HepG2 (cell line): ENCODE results near the gene DMPK. TPM values are rescaled to one million over a fixed set of nuclear protein-coding genes. Genes with fewer than 3 reads are reported as not detected.

ENCODE experiments used
- BRF2 ChIP-seq: sonication (generic); formaldehyde crosslinking; IDR thresholded peaks from 2 replicates; pipeline ENCODE4 v1.8.1; 2022; ENCODE audit warnings: mild to moderate bottlenecking, missing genetic modification reagents
- CREBL2 ChIP-seq: sonication (generic); formaldehyde crosslinking; IDR thresholded peaks from 2 replicates; pipeline ENCODE4 v1.8.1; 2023; ENCODE audit warnings: missing genetic modification reagents, mild to moderate bottlenecking, borderline replicate concordance
- FIP1L1 ChIP-seq: fragments of 200-400 bp; formaldehyde crosslinking; IDR thresholded peaks from 2 replicates; pipeline ENCODE4 v1.6.1; 2018; ENCODE audit warnings: low read depth, mild to moderate bottlenecking, low read length, moderate library complexity, borderline replicate concordance; ENCODE audit not compliant: insufficient read depth
- MEF2D ChIP-seq: sonication (generic); formaldehyde crosslinking; IDR thresholded peaks from 2 replicates; pipeline ENCODE4 v1.5.1; 2020; ENCODE audit warnings: mild to moderate bottlenecking, missing genetic modification reagents
- MTA3 ChIP-seq: sonication (generic); formaldehyde crosslinking; IDR thresholded peaks from 2 replicates; pipeline ENCODE4 v1.4.0; 2020; ENCODE audit warnings: missing genetic modification reagents
- SAP130 ChIP-seq: IDR thresholded peaks from 2 replicates; pipeline ENCODE4 v1.6.1; 2016; ENCODE audit warnings: low read depth
- ZNF280B ChIP-seq: sonication (generic); formaldehyde crosslinking; IDR thresholded peaks from 2 replicates; pipeline ENCODE4 v1.5.0; 2020; ENCODE audit warnings: missing genetic modification reagents, mild to moderate bottlenecking, borderline replicate concordance
- ZNF432 ChIP-seq: sonication (generic); formaldehyde crosslinking; IDR thresholded peaks from 2 replicates; pipeline ENCODE4 v1.5.0; 2020; ENCODE audit warnings: missing genetic modification reagents, mild to moderate bottlenecking, borderline replicate concordance
- ZNF546 ChIP-seq: sonication (generic); formaldehyde crosslinking; conservative IDR thresholded peaks from 2 replicates; pipeline ENCODE4 v1.8.1; 2023; ENCODE audit warnings: mild to moderate bottlenecking, missing genetic modification reagents
- ZNF768 ChIP-seq: sonication (generic); formaldehyde crosslinking; IDR thresholded peaks from 2 replicates; pipeline ENCODE4 v1.4.0; 2020; ENCODE audit warnings: missing genetic modification reagents
- ZNF784 ChIP-seq: sonication (generic); formaldehyde crosslinking; IDR thresholded peaks from 2 replicates; pipeline ENCODE4 v1.5.1; 2020; ENCODE audit warnings: missing genetic modification reagents, mild to moderate bottlenecking, borderline replicate concordance
- ZSCAN29 ChIP-seq: sonication (generic); formaldehyde crosslinking; conservative IDR thresholded peaks from 2 replicates; pipeline ENCODE4 v1.4.0; 2020; ENCODE audit warnings: mild to moderate bottlenecking, missing genetic modification reagents
- polyA plus RNA-seq, 8 experiments: library from polyadenylated mRNA; depleted of rRNA in 3 of 8; stranded (reverse) in 7 of 8; unstranded in 1 of 8; fragments of >200 nt; fragmentation: Illumina TruSeq in 4 of 8; extraction: Trizol in 4 of 8; gene quantifications; 2 replicates each; pipeline versions ENCODE4 v1.2.1 to v1.2.3, GENCODE V29; 2011 to 2016; ENCODE audit warnings: low read depth in 4 of 8, missing spikeins in 1 of 8, mixed read lengths in 1 of 8; ENCODE audit not compliant: insufficient read depth in 1 of 8
- total RNA-seq, 5 experiments: library from RNA; depleted of rRNA; stranded (reverse); fragments of >200 nt; fragmentation: Illumina TruSeq; extraction: Trizol; gene quantifications; 2 replicates each; pipeline ENCODE4 v1.2.3, GENCODE V29; 2016; ENCODE audit warnings: low read depth in 1 of 5
- TF ChIP-seq, protein P1 (sequence below): sonication (generic); formaldehyde crosslinking; IDR thresholded peaks from 2 replicates; pipeline ENCODE4 v1.9.0; 2021; ENCODE audit warnings: mild to moderate bottlenecking, missing genetic modification reagents
- TF ChIP-seq, protein P2 (sequence below): sonication (generic); formaldehyde crosslinking; IDR thresholded peaks from 2 replicates; pipeline ENCODE4 v1.5.1; 2020; ENCODE audit warnings: missing genetic modification reagents, mild to moderate bottlenecking, borderline replicate concordance

The DMPK gene
- total and polyA plus RNA-seq, 2 of the 13 experiments (the other 11 are each of a cell fraction or from before 2014, with no cell fraction given) = 5.3 to 8.8 TPM

GRCh38 chr19:45770192-45771101 lies 11.8 kb downstream of the DMPK start (continued):
- TF ChIP-seq, protein P1, sequence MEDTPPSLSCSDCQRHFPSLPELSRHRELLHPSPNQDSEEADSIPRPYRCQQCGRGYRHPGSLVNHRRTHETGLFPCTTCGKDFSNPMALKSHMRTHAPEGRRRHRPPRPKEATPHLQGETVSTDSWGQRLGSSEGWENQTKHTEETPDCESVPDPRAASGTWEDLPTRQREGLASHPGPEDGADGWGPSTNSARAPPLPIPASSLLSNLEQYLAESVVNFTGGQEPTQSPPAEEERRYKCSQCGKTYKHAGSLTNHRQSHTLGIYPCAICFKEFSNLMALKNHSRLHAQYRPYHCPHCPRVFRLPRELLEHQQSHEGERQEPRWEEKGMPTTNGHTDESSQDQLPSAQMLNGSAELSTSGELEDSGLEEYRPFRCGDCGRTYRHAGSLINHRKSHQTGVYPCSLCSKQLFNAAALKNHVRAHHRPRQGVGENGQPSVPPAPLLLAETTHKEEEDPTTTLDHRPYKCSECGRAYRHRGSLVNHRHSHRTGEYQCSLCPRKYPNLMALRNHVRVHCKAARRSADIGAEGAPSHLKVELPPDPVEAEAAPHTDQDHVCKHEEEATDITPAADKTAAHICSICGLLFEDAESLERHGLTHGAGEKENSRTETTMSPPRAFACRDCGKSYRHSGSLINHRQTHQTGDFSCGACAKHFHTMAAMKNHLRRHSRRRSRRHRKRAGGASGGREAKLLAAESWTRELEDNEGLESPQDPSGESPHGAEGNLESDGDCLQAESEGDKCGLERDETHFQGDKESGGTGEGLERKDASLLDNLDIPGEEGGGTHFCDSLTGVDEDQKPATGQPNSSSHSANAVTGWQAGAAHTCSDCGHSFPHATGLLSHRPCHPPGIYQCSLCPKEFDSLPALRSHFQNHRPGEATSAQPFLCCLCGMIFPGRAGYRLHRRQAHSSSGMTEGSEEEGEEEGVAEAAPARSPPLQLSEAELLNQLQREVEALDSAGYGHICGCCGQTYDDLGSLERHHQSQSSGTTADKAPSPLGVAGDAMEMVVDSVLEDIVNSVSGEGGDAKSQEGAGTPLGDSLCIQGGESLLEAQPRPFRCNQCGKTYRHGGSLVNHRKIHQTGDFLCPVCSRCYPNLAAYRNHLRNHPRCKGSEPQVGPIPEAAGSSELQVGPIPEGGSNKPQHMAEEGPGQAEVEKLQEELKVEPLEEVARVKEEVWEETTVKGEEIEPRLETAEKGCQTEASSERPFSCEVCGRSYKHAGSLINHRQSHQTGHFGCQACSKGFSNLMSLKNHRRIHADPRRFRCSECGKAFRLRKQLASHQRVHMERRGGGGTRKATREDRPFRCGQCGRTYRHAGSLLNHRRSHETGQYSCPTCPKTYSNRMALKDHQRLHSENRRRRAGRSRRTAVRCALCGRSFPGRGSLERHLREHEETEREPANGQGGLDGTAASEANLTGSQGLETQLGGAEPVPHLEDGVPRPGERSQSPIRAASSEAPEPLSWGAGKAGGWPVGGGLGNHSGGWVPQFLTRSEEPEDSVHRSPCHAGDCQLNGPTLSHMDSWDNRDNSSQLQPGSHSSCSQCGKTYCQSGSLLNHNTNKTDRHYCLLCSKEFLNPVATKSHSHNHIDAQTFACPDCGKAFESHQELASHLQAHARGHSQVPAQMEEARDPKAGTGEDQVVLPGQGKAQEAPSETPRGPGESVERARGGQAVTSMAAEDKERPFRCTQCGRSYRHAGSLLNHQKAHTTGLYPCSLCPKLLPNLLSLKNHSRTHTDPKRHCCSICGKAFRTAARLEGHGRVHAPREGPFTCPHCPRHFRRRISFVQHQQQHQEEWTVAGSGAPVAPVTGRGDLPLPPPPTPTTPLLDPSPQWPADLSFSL (CRISPR knock-in tag) = no peak
- TF ChIP-seq ZNF768 (no peak; the same call in 1 of the 2 replicates), FIP1L1 (0 out of 2 replicates have a peak, but pooled peaks have one; percentile 35), CREBL2 (CRISPR knock-in tag) (no peak; the same call in 1 of the 2 replicates), ZNF546 (CRISPR knock-in tag) (peak; percentile 63; the same call in 1 of the 2 replicates), ZSCAN29 (CRISPR knock-in tag) (0 out of 2 replicates have a peak, but pooled peaks have one; percentile 55), MTA3 (CRISPR knock-in tag) (no peak), ZNF280B (CRISPR knock-in tag) (peak; percentile 59), SAP130 (peak; percentile 81), ZNF784 (CRISPR knock-in tag) (peak; percentile 96), BRF2 (CRISPR knock-in tag) (peak; percentile 43; the same call in 1 of the 2 replicates), ZNF432 (no peak), MEF2D (peak; percentile 80)
- TF ChIP-seq, protein P2, sequence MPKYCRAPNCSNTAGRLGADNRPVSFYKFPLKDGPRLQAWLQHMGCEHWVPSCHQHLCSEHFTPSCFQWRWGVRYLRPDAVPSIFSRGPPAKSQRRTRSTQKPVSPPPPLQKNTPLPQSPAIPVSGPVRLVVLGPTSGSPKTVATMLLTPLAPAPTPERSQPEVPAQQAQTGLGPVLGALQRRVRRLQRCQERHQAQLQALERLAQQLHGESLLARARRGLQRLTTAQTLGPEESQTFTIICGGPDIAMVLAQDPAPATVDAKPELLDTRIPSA (CRISPR knock-in tag) = no peak
